NAMALWA (cell line): ENCODE measurements around the gene ADGRB2.
A peak's percentile ranks its signal among the peaks of the same experiment; 100 is the strongest.

Experiments used
- DNase-seq: peaks from one replicate; pipeline ENCODE4 v3.0.0-alpha.2; 2015; ENCODE audit warnings: low spot score

The ADGRB2 gene

DNA sequence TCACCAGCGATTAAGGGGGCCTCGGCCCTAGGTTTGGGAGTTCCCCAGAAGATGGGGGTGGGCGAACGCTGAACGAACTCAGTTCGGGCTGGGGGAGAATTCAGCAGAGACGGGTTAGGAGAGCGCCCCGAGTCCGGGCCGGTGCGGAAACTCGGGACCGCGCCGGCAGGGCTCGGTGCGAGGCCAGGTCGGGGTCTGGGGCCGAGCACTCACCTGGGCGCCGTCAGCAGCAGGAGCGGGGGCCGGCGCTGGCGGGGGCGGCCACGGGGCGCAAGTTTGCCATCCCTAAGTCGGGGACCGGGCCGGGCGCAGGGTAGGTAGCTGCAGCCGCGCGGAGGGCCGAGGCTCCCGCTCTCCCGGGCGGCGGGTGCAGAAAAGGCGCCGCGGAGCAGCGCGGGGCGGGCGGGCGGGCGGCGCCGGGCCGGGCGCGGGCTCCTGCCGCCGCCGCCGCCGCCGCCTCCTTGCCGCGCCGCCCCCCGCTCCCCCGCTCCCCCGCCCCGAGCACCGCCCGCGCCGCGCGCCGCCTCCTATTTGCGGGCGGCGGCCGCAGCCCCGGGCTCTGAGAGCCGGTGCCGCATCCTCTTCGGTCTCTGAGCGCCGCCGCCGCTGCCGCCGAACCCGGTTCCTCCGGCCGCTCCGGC, 349 bp downstream of the ADGRB2 start:
- no peak for DNase-seq

DNA sequence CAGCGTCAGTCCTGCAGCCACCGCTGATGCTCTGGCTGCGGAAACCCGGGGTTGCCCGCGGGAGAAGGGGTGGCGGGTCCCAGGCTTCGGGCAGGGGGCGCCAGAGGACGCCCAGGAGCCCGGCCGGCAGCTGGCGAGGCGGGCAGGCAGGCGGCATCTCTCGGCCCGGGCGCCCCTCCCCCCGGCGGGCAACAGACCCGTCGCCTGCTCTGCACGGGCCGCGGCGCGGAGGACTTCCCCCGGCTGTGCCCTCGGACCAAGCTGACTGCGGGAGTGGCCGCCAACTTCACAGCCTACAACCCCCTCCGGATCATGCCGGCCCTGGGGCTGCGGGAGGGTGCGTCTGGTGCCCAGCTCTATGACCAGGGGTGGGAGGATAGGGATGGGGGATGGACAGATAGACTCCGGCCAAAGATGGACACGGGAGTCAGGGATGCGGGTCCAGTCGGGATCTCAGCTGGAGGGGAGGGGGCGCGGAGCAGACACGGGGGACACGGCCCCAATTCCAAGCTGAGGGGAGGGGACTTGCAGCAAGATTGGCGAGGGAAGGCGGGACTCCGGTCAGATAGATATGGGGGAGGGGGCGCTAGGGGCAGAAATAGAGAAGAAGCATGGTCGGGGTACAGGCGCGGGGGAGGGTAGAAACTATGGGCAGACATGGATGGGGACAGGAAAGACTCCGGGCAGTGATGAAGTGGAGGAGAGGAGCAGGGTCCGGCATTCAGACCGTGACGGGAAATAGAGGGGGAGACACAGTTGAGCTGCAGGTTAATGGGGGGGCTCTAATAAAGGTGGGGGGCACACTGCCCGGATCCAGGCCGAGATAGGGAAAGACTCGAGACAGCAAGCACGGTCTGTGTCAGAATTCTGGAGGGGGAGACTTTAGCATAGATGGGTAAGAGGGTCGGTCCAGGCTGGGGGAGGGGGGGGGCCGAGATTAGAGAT, 1.1 kb downstream of the ADGRB2 start:
- peak; percentile 84 for DNase-seq

DNA sequence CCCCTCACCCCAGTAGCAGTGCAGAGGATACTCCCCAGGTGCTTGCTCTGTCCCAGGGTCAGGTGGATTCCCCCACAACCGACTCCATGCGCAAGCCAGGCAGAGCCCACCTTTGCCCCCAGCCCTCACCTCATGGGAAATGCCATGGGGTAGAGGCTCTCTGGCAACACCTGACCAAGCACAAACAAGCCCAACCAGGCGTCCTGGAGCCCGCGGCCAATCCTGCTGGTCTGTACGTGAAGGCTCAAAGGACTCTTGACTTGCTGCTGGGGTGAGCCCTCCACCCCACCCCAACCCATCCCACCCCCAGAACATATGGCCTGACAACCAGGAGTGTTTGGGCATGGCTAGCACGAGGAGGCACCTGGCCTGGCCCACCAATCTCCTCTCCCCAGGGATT, 1.8 kb downstream of the ADGRB2 start:
- no peak for DNase-seq

DNA sequence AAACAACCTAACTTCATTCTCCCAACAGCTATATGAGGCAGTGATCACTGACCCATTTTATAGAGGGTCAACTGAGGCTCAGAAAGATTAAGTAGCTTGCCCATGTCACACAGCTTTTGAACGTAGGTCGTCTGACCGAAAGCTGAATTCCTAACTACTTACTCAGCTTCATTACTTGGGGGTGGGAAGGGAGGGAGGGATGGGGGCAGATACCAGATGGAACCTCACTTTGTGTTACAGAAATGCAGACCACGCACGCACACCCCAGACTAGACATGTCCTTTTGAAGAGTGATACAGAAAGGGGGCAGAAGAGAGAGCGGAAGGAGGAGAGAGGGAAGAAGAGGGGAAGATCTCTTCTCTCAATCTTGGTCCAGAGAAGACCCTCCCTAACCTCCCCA, 2.3 kb downstream of the ADGRB2 start:
- DNase-seq = no peak

DNA sequence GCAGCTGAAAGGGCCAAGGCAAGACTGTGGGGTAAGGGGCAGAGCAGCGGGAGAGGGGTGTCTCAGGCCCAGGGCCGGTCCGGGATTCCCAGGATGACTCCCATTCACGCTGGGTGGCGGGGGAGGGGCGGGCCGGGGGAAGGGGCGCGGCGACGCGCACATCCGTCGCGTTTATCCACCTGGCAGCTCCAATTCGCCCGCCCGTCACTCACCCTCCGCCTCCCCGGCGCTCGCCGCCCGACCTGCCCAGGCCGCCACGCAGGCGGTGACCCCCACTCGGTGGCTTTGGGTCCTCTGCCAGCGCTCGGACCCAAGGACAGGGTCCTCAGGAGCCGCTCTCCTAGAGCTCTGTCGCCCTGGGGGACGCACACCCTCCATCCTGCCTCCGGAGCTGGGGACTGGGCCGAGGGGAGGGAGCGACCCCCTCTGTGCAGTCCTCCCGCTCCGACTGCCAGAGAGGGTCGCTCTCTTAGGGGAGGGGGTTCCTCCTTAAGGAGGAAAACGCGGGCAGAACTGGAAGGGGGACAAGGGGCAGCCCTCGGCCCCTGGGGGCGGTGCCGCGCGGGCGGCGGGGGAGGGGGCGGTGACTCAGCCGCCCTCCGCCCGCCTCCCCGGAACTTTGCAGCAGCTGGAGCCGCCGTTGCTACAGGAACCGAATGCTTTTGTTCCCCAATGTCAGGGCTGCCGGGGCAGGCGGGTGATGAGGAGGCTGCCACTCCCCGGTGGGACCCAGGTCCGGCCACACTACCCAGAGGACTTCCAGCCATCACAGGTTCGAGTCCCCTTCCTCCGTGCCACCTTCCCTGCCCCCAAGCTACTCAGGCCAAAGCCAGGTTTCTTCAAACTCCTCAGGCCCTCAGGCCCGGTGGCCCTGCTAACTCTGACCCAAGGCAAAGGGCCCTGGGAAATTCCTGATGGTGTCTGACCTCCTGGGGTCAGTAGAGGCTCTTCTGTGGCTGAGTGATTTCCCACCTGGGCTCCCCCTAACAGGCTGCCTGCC, 3.4 kb downstream of the ADGRB2 start:
- peak; percentile 62 for DNase-seq

DNA sequence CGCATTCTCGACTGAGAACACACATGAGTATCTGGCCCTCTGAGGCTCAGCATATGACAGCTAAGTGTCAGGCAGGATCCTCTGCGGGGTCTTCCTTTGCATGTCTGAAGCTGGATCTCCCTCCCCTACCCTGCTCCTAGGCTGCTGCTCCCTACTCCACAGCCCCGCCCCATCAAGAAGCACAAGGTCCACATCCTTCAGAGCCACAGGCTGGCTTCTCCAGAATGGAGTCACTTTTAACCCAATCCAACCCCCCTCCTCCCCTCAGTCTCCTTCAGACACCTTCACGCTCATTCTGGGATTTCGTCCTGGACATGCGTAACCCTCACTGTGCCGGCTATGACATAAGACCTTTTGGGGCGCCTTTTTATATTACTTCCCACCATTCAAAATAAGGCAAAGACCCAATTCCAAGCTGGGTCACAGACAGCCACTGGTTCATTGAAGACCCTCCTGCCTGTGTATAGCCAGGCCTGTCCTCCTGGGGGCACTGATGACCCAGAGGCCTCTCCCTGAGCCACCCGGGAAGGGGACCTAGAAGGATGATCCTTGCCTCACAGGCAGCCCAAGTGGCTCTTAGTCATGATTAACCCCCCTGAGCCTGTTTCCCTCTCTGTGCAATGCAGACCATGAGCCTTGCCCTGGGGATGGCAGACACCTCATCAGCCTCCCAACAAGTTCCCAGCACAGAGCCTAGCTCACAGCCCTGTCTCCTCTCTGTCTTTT, 4.7 kb downstream of the ADGRB2 start:
- DNase-seq = no peak

DNA sequence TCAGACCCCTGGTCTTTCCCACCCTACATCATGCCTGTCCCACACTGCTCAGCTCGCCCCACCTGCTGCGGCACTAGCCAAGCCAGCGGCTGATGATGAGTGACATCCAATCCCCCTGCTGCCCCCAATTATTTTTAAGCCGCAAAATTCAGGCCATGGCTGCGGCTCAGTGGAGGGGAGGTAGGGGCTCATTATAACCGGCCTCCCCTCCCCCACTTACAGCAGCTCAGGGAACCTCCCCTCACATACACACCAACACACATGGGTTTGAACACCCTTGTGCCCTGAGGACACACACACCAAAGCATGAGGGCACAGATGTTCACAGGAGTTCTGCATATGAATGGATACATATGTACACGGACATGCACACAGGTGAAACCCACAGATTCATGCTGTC, 5.3 kb downstream of the ADGRB2 start:
- no peak for DNase-seq

DNA sequence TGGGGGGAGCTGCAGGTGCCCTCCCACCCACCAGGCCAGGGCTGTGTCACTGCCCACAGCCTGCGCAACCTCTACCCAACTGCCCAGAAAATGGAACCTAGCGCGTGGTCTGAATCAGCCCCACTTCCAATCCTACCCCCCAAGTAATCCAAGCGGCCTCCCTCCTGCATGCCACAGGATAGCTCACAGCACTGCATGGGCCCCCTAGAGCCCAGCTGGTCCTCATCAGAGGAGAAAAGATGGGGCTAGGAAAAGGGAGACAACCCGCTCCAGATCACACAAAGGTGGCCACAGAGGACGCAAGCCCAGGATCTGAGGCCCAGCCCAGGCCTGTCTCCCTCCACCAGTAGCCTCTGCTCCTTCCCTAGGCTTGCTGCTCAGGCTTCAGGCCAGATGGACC, 6.2 kb downstream of the ADGRB2 start:
- no peak for DNase-seq

DNA sequence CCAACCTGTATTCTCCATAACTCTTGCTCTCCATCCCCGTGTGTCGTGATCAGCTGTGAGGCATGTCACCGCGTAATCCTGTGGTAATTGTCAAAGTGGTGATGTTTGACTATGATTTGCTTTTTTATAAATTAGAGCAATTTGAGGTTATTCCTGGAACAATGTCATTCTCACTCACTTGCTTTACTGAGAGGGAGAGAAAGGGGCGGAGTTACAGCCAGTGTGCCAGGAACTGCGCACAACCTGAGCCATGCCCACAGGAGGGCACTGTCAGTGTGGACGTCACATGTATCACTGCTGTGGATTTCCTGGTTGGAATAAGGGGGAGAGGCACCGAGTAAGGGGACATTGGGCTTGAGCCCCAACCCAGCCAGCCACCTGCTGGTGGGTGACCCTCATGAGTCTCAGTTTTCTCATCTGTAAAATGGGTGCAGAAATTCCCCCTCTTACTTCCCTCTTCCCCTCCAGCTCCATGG, 6.9 kb downstream of the ADGRB2 start:
- no peak for DNase-seq

DNA sequence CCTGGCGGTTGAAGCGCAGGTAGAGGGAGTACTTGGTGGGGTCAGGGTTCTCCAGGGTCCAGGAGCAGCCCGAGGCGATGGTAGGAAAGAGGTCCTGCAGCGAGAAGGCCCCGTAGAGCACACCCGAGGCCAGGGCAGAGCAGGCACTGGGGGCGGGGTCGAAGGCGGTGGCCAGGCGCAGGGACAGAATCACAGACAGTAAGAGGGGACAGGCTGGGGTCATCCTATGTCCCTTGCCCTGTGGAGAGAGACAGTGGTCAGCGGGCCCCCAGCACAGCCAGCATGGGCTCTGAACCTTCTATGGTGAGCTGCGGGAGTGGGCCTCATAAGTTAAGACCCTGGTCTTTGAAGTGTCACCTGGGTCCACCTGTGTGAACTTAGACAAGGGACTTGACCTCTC, 7.6 kb downstream of the ADGRB2 start:
- DNase-seq = no peak

DNA sequence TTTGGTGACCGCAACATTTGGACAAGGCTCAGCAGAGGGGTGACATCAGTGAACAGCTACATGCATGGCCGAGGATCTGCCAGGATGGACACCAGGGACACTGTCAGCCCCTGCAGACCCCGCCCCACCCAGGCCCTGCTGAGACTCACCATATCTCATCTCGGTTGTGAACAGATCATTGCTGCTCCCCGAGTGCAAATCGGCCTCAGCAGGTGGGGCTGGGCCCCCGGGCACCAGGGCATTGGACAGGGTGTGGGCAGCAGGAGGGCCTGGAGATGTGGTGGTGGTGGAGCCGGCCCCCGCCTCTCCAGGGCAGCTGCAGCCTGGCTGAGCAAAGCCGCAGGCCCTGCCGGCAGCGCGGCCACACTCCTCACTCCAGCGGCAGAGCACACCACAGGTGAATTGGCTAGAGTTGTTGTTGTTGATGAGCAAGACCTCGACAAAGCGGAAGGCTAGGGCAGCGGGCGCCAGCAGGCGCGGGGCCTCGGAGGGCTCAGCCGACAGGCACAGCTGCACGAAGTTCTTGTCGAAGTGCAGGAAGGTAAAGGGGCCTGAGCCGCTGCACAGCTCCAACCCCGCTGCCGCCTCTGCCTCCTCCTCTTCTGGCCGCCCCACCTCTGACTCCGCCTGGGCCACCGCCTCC, 8.2 kb downstream of the ADGRB2 start:
- DNase-seq = no peak

DNA sequence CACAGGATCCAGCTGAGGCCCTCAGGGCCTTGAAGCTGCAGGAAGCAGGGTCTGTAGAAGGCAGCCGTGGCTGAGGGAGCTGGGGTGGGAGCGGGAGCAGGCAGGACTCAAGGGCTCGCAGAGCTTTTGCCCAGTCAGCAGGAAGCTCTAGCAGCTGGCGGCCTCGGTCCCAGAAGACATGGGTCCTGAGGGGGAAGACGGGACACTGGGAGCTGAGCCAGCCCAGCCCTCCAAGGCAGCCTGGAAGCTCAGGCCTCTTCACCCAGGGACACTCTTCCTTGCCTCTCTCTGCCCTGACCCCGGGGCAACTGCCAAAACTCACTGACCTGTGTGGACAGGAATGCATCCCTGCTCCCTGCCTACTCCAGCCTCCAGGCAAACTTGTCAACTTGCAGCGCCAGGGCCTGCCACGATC, 8.9 kb downstream of the ADGRB2 start:
- DNase-seq = no peak

DNA sequence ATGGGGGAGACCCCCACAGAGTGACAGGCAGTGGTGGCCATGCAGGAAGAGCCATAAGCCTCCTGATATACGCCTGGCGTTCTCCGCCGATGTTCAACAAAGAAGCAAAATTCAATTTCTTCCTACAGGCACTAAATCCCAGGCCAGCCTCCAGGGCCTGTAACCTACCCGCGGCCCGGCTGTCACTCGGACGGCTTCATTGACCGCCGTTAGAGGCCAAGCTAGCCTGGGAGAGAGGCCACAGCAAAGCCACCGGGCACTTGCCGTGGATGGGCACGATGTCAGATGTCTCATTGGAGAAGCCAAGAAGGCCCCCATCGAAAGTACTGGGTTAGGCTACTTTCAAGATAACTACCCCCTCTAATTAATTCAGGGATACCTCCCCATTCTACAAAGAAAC, 9.7 kb downstream of the ADGRB2 start:
- no peak for DNase-seq

DNA sequence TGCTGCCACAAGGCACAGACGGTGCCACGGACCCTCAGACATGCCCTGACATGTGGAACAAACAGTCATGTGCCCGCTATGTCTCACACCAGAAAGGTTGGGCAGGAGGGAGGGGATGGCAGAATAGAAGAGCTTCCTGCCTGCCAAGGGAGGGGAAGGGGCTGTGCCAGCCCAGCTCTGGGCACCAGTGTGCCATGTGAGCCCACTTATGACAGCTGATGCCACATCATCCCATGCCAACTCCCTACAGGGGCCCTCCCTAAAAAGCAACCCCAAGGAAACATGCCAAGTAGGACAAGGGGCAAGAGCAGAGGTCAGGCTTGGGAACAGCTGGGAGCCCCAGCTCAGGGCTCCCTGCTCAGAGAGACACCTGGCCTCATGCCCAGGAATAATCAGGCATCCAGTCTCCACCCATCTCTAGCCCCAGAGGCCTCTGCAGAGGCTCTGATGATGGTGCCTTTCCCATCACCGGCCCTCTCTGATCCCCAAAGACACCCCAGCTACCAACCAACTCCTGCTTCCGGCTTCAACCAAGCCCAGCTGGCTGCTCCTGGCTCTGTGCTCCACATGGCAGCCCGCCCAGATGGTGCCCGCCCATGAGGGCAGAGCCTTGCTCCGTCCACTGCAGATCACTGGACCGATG, 10.3 kb downstream of the ADGRB2 start:
- DNase-seq = no peak

DNA sequence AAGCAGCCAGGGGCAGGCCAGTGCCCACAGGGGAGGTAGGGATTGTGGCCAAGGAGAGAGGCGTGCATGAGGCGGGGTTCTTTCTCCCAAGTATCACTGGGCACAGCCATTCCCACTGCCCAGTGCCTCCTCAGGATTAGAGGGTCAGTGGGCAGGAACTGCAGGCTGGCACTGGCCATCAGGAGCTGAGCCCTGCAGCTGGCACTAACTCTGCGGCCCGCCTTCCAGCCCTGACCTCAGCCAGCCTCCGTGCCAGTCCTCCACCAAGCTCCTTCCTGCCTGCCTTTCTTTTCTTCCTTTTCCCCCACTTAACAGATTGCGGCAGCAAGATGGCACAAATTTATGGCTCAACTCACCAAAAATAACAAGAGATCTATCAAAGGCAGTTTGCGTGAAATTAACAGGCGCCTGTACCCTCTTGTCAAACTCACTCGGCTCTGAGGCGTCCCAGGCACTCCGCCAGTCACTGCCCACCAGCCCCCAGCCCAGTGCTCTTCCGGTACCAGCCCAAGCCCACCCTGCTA, 11.1 kb downstream of the ADGRB2 start:
- DNase-seq = no peak

DNA sequence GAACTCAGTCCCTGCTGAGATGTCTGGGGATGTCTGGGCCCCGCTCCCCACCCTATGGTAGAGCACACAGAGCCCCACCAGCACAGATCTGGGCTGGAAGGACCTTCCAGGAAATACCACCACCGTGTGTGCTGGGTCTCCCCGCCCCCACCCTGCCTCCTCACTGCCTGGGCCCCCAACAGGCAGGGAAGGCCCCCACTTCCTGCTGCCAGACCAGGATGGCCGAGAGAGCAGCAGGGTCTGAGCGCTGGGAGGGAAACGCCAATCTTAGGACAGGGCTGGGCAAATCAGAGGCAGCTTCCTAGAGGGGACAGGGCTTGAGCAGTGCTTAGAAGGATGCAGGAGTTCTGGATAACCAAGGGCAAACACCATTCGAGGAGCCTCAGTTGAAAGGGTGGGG, 11.9 kb downstream of the ADGRB2 start:
- DNase-seq = no peak

DNA sequence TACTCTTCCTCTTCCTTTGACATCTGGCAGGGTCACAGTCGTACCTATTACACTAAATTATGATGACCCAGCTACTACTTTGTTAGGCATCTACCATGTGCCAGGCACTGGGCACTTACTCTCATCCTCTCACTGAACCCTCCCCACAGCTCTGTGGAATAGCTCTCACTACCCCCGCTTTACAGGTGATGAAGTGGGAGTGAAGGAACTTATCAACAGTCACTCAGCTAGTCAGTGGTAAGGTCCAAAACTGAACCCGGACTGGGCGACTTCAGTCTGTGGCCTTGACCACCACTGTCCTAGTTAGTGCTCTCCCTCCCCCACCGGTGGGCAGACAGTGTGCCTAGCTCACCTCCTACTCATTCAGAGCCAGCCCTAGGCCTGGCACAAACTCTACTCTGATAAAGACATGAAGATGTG, 12.3 kb downstream of the ADGRB2 start:
- DNase-seq = no peak

DNA sequence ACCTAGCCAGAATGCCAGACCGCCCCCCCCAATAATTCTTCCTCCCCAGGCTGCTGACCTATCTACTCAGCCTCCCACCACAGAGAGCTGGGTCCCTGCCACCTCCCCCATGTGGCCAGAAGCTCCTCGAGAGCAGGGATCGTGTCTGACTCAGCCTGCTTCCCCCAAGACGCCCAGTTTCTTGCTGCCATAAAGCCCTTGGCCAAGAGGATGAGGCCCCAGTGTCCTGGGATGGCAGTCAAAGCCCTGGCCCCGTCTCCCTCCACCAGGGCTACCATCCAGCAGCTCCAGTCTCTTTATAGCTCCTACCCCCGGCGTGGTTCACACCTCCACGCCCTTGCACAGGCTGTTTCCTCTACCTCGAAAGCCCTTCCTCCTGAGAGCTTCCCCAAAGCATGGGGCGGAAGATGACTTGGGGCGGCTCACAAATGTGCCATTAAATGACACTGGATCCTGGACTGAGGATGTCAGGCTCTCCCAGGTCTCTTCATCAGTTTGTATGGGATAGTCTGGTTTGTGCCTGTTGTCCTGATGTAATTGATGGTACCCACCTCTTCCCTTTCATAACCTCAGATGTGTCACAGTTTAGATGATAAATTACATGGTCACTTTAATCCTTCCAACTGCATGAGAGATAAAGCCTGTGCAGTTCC, 13.2 kb downstream of the ADGRB2 start:
- no peak for DNase-seq
